ENCODE data around the gene NCMAP. TPM values are rescaled to one million over a fixed set of nuclear protein-coding genes. Genes with fewer than 3 reads are reported as not detected.
A peak's percentile ranks its signal among the peaks of the same experiment; 100 is the strongest.

NCMAP gene
- total and polyA plus RNA-seq, 2 of the 8 experiments (the other 6 are each of a cell fraction or from before 2014, with no cell fraction given): 0.21 to 0.39 TPM

DNA sequence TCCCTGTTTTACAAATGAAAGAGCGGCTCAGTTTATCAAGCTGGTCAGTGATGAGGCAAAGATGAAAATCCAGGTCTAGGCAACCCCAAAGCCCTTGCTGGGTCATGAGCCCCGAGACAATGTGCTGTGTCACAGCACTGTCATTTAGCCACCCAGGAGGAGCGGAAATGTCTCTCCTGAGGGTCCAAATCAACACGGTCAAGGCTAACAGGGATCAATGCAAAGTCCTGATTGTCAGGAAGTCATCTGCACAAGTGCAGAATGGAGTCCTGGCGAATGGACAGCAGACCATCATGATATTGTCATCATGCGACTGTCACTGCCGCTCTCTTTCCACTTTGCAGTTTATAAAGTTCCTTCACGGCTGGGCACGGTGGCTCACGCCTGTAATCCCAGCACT is 30.2 kb downstream of the NCMAP start:
- no peaks in the 10 kb centered on the region for H3K4me1 ChIP-seq (replicated peaks in 1 of 4; ENCODE audit: control insufficient read depth in 3 of 4, insufficient read depth in 4 of 4, low read length in 3 of 4)
- no peak overlapping the region for H2AK5ac ChIP-seq (ENCODE audit: low read depth, low read length)
- H3K23me2 ChIP-seq (ENCODE audit: low read depth, low read length): no peaks in the 10 kb centered on the region
- FAIRE-seq: no peak
- no peak for DNase-seq (ENCODE audit: low read depth in 1 of 2, low spot score in 2 of 2)
- no peak overlapping the region for H3K9ac ChIP-seq (replicated peaks in 1 of 4; ENCODE audit: extremely low read depth in 1 of 4, low read depth in 3 of 4, low read length in 3 of 4)
- no peak overlapping the region for H4K91ac ChIP-seq (replicated peaks; ENCODE audit: insufficient read length, low read length)
- no peaks in the 10 kb centered on the region for H3K79me2 ChIP-seq (ENCODE audit: control insufficient read depth in 1 of 2, insufficient read depth in 2 of 2, low read length in 2 of 2)
- H3K27ac ChIP-seq (ENCODE audit: low read depth, low read length): no peak overlapping the region
- H3K23ac ChIP-seq (ENCODE audit: insufficient read length): no peak overlapping the region
- no peaks in the 10 kb centered on the region for H3K79me1 ChIP-seq (ENCODE audit: low read depth, low read length)
- POLR2A ChIA-PET (ENCODE audit: partially characterized antibody): interaction anchor here (0.6 kb wide), 1 partner anchor 16 kb away, joined by 3 read pairs; no protein-coding TSS in a partner anchor
- no peak overlapping the region for H3K4me3 ChIP-seq (ENCODE audit: extremely low read depth in 1 of 4, insufficient read depth in 2 of 4, low read depth in 3 of 4, low read length in 4 of 4)
- H3K9me3 ChIP-seq (ENCODE audit: insufficient read depth in 2 of 2, low read depth in 1 of 2, low read length in 1 of 2): no peaks in the 10 kb centered on the region
- WGBS, 2 experiments (ENCODE audit: extremely low coverage in 1 of 2, insufficient coverage in 1 of 2, insufficient read length in 1 of 2, insufficient replicate concordance in 2 of 2, low coverage in 1 of 2, low lambda C conversion rate in 2 of 2, missing lambda C conversion rate in 1 of 2): 94% methylated on average over 10 of the region's 10 CpGs; no CpG with 5 or more reads in 1 of the 2 experiments
- no peaks in the 10 kb centered on the region; a peak in 1 of 7 replicates for H3K27me3 ChIP-seq (replicated peaks in 1 of 4; ENCODE audit: control insufficient read depth in 3 of 4, extremely low read depth in 1 of 4, insufficient read depth in 3 of 4, low read length in 3 of 4)
- H3K36me3 ChIP-seq (ENCODE audit: control insufficient read depth in 2 of 4, insufficient read depth in 4 of 4, low read length in 3 of 4): no peaks in the 10 kb centered on the region
- no peak overlapping the region for H3K4me2 ChIP-seq (ENCODE audit: insufficient read depth in 1 of 2, low read depth in 2 of 2, low read length in 2 of 2)
- no peak overlapping the region for H2BK12ac ChIP-seq (ENCODE audit: low read depth, low read length)
- H2BK15ac ChIP-seq (ENCODE audit: low read length): peak overlapping the region; percentile 31; the same call in 1 of the 2 replicates
- no peak overlapping the region for H4K5ac ChIP-seq (ENCODE audit: insufficient read length, low read depth, low read length)
- H4K8ac ChIP-seq (ENCODE audit: extremely low read depth, insufficient read depth, low read length): no peak overlapping the region
- CTCF ChIA-PET (ENCODE audit: partially characterized antibody): interaction anchor here (0.7 to 7.5 kb wide), 28 partner anchors 11 to 387 kb away, joined by 3 to 53 read pairs (median 6); partner anchors contain the start of genes NIPAL3 and STPG1
- no peak overlapping the region for H2BK20ac ChIP-seq (ENCODE audit: low read length)
- H2BK5ac ChIP-seq (ENCODE audit: low read depth, low read length): no peak overlapping the region
- H4K20me1 ChIP-seq (replicated peaks in 1 of 2; ENCODE audit: control insufficient read depth in 1 of 2, insufficient read depth in 2 of 2, low read length in 2 of 2): no peaks in the 10 kb centered on the region
- no peak overlapping the region for H3K56ac ChIP-seq (replicated peaks; ENCODE audit: insufficient read length, low read depth, low read length)
- no peak overlapping the region for H3K14ac ChIP-seq (ENCODE audit: insufficient read length)
- no peak overlapping the region for H3K4ac ChIP-seq (replicated peaks; ENCODE audit: insufficient read length, low read depth, low read length)
- no peak overlapping the region for H3K18ac ChIP-seq (ENCODE audit: extremely low read depth, low read length)
- H2AFZ ChIP-seq (ENCODE audit: low read length): no peak overlapping the region
- no peak overlapping the region for H2BK120ac ChIP-seq (replicated peaks; ENCODE audit: low read depth, low read length)
- no peak for TF ChIP-seq RAD21 (IDR thresholded peaks at IDR 0.05 in 1 of 2, conservative IDR thresholded peaks at IDR 0.05 in 1 of 2; ENCODE audit: low read depth in 2 of 2, low read length in 2 of 2)
- TF ChIP-seq TAF7 (optimal IDR thresholded peaks at IDR 0.05; ENCODE audit: borderline replicate concordance, low read depth, low read length): no peak
- TF ChIP-seq E2F6 (IDR thresholded peaks at IDR 0.05): no peak
- TF ChIP-seq SRF (IDR thresholded peaks at IDR 0.05; ENCODE audit: low read depth, low read length): no peak
- no peak for TF ChIP-seq ZNF274 (IDR thresholded peaks at IDR 0.05; ENCODE audit: borderline replicate concordance, extremely low read depth, low read length)
- TF ChIP-seq POLR2A (IDR thresholded peaks at IDR 0.05; ENCODE audit: control extremely low read depth in 1 of 2, low read depth in 2 of 2, low read length in 2 of 2): no peak

Data from H1 (cell line).